Measurements from ENCODE around the gene TSPYL2.

Gene TSPYL2
- 867 to 1,277 reads per million in 2 donors for total RNA-seq

DNA sequence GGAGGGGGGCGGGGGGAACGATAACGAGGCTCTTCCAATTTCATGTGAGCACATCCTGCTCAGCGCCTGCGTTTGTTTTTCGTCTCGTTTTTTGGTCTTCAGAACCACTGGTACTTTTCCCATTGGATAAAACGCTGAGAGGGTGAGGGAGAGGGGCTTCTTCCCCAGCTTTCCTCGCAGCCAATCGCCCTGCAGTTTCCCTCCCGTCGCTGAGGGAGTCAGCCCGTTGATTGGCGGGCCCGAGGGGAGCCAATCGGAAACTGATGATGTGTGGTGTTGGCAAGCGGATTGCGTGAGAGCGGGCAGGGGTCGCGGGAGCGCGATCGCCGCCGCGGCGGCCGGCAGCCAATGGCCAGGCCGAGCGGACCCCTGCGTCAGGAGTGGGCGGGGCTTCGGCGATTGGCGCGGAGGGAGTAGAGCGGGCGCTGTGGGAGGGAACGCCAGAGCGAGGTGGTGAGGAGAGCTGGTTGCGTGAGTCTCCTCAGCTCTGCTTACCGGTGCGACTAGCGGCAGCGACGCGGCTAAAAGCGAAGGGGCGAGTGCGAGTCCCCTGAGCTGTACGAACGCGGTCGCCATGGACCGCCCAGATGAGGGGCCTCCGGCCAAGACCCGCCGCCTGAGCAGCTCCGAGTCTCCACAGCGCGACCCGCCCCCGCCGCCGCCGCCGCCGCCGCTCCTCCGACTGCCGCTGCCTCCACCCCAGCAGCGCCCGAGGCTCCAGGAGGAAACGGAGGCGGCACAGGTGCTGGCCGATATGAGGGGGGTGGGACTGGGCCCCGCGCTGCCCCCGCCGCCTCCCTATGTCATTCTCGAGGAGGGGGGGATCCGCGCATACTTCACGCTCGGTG, at the start of gene TSPYL2:
TSS of gene TSPYL2 (plus strand) at position 443 of the 848 bp plus-strand sequence. CDS start at position 575, 132 bp downstream.
- peak; percentile 83 to 98 (median 92) for DNase-seq

DNA sequence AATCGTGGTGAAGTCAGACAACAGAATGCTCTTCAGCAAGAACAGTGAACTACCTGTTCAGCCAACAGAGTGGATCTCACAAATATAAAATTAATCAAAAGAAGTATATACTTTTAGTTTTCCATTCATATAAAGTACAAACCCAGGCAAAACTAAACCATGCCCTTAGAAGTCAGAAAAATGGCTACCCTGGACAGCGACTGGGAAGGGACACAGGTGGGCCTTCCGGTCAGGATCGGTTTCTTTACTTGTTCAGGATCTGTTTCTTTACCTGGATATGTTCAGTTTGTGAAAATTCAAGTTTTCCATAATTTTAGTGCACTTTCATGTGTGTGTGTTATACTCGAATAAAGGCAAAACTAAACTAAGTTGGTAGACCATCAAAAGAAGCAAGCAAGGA, 46.0 kb upstream of the TSPYL2 start:
- no peak for DNase-seq

DNA sequence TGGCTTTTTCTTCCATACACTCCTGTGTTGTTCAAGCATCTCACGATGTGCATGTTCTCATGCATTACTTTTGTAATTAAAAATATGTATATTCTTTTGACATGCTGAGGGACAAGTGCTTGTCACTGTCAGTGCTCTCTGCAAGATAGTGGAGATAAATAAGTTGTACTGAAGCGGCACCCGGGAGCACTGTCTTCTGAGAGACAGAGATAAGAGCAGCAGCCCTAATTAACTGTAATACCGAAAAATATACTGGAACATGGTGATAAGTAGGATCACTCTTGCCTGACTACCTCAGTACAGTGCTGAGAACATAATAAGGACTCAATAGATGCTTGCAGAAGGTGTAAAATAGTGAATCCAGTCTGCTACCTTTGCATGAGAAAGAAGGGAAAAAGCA, 42.9 kb upstream of the TSPYL2 start:
- no peak for DNase-seq

DNA sequence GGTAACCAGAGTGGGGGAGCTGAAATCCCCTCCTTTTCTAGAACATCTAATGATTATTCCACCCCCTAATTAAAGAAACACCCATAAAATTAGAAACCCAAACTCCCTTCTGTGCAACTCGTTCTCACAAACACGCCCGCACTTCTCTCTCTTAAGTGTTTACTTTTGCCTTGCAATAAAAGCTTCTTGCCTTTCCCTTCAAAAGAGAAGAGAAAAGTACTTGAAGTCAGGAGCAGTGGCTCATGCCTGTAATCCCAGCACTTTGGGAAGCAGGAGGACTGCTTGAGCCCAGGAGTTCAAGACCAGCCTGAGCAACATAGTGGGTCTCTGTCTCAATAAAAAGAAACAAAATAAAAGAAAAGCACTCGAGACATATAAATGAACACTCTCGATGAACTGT, 37.2 kb upstream of the TSPYL2 start:
- DNase-seq: no peak

DNA sequence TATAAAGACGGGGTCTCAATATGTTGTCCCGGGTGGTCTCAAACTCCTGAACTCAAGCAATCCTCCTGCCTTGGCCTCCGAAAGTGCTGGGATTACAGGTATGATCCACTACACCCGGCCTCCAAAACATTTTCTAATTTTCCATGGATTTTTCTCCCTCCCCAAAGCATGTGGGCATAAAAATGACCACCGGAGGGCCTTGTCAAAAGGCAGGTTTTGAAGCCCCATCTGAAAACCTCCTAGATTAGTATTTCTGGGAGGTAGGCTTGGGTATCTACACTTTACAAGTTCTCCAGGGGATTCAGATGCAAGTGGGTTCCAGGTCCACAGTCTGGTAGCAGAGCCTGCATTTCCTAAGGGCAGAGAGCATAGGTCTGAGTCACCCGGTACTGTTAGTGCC, 34.9 kb upstream of the TSPYL2 start:
- DNase-seq: no peak

DNA sequence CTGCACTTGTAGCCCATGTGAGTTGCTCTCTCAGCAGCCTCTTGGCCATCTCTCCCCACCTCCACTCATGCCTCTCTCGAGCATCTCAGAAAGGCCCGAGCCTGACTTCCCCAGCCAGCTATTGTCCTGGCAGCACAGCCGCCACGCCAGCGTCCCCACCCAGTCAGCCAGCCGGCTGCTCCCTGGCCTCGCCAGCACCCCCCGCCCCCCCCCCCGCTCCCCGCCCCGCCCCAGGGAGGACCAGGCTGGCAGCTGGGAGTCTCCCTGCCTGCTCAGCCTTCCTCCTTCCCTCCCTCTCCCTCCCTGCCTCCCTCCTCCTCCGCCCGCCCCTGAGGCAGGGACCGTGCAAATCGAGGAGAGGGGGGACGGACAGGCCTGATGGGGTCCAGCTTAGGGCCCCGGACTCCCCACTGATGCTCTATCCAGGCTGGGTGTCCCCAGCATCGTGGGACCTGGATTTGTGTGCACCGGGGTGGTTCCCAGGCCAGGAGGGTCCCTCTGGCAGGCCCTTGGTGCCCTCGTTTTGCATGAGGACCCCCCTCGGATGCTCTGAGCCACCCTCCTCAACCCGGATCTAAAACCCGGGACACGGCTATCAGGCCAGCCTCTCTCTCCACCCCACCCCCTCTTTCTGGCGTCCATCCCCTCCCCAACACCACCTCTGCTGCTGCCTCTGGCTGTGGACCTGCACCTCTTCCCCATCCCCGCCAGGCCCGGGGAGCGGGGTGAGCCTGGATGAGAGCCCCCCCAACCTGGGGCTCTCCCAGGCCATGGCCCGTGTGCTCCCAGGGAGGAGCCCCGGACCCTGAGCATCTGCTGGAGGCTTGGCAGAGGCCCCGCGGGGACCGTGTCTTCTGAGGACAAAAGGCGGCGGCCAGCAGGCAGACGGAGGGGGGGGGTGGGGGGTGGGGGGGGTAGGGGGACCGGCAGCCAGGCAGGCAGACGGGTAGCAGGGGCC, 33.7 kb upstream of the TSPYL2 start, which contains the start of gene GPR173:
TSS of gene GPR173 (plus strand) at position 621 of the 958 bp plus-strand sequence. CDS start 27,833 bp downstream, outside the sequence.
- DNase-seq: no peak

DNA sequence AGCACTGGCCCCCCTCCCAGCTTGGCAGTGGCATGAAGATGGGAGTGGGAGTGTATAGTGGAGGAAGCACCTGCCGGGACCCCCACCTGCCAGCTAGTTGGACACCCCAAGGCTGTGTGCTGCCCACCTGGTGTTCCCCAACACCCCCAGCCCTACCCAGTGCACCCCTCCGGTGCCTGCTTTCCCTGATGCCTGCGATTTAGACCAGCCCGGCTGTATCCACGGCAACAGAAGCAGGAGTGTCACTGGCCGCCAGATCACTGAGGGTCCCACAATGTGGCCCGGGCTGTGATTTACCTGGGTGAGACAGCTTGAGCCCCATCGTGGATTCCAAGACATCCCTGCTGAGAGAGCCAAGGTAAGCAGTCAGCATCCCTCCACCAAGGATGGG, 33.0 kb upstream of the TSPYL2 start:
- DNase-seq: no peak

DNA sequence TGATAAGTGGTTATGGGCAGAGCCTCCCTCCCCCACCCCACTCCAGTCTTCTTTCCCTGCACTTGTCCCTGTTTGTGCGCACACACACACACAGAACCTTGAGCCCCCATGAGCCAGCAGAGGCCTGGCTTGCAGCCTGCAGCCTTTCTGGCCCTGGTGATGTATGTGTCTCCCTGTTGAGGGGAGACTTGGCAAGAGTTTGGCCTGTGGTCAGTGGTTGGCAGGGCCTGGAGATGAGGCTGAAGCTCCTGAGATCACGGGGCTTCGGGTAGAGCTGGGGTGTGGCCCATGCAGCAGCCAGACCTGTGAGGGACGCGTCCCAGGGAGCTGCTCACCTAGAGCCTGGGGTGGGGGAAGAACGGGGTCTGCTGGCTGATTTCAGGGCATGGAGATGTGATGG, 31.3 kb upstream of the TSPYL2 start:
- no peak for DNase-seq

DNA sequence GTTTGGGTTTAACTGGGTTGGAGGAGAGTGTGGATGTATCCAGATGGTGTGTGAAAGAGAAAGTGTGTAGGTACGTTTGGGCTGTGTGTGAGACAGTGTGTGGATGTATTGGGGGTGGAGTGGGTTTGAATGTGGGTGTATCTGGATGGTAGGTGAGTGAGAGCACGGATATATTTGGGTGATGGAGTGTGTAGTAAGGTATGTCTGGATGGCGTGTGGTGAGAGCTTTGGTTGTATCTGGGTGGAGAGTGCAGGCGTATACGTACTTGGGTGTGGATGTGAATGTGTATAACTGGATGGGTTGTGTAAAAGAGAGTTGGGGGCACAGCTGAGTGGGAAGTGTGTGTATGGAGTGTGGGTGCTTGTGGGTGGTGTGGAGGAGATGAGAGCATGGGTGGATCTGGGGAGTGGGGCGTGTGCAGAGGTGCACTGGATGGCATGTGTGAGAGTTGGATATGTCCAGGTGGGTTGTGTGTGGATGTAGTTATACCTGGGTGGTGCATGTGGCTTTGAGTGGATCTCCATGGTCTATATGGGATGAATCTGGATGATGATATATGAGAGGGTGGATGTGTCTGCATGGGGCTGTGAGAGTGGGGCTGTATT, 26.8 kb upstream of the TSPYL2 start:
- no peak for DNase-seq

DNA sequence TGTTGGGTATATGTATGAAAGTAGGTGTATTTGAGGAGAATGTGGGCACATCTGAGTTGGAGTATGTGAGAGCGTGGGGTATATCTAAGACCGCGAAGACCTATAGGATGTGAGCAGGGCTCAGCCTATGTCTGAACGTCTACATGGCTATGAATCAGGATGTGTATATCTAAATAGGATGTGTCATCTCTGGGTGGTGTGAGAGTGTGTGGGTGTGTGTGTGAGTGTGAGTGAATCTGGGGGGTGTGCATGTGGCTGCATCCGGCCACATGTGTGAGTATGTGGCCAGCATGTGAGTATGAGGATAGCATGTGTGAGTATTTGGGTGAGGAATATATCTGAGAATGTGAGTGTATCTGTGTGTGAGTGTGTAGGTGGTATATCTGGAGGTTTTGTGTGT, 25.9 kb upstream of the TSPYL2 start:
- no peak for DNase-seq

DNA sequence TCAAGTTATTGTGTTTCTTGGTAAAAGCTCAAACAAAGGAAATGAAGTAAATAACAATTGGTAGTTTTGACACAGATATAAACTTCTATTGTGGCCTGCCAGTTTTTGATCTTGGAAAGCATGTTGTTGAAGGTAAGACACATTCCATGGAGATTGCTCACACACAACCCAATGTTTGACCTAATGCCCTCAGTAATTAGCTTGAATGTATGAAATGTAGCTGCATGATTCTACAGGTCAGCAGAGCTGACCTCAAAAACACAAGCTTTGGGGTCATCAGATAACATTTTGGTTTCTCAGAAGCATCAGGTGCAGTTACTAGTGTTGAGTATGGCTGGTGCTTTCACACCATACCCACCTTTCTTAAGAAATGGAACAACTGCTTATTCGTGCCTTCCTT, 17.1 kb upstream of the TSPYL2 start:
- no peak for DNase-seq

DNA sequence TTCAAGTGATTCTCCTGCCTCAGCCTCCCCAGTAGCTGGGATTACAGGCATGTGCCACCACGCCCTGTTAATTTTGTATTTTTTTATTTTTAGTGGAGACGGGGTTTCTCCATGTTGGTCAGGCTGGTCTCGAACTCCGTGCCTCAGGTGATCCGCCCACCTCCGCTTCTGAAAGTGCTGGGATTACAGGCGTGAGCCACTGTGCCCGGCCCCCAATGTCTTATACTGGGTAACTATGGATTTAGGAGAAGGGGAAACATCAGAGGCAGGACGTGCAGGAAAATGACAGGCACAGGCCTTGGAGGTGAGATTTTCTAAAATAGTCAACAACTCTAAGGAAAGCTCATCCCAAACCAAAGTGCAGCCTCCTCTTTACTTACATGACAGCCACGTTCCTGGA, 11.1 kb upstream of the TSPYL2 start:
- DNase-seq: no peak

DNA sequence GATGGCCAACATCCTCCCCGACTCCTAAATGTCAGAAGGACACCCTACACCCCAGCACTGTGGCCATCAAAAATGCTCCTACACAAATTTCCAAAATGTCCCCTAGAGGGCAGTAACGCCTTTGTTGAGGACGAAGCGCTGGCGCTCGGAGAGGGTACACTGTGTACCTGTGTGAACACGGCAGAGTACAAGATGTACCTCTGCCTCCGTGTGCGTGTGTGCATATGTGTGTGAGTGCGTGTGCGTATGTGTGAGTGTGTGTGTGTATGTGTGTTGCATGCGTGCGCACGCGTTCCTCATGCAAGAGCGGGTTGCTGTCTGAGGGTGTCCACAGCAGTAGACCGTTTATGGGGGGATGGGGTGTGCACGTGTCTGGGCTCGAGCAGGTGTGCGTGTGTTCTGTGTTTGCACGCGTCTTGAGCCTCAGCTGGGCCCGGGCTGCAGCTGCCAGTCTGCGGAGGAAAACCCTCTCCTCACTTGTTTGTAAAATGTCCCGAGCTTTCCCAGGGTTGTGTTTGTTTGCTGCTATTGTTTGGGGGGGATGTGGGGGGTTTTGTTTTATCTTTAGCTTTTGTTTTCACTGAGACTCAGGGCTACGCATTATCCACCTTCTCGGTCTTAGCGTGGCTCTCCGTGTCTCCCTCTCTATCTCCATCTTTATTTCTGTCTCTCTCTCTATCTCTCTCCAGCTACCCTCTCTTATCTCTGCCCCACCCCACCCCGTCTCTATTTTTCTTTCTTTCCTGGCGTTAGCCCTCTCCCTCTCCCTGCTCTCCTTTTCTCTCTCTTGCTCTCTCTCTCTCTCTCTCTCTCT, 10.4 kb upstream of the TSPYL2 start:
- DNase-seq: peak in 4 of 5 experiments; percentile 36 to 80 (median 60)

DNA sequence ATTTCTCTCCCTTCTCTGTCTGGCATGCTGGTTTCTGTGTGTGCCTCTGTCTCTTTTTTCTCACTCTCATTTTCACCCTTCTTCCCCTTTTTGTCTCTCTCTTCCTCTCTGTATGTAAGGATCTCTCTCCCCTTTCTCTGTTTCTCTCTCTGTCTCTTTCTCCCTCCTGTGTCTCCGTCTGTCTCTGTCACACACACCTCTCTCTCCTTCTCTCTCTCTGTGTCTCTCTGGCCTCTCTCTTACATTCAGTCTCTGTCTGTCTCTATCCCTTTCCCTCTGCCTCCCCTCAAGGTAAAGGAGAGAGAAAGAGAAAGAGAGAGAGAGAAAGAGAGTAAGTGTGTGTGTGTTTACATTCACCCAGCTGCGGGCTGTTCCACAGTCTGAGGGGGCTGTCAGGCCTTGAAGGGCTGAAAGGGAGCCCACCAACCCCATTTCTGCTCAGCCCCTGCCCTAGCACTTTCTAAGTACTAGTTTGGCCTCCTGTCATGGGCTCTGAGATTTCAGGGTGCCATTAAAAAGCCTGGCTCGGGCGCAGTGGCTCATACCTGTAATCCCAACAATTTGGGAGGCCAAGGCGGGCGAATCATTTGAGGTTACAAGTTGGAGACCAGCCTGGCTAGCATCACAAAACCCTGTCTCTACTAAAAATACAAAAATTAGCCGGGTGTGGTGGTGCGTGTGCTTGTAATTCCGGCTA, 9.6 kb upstream of the TSPYL2 start:
- no peak for DNase-seq

DNA sequence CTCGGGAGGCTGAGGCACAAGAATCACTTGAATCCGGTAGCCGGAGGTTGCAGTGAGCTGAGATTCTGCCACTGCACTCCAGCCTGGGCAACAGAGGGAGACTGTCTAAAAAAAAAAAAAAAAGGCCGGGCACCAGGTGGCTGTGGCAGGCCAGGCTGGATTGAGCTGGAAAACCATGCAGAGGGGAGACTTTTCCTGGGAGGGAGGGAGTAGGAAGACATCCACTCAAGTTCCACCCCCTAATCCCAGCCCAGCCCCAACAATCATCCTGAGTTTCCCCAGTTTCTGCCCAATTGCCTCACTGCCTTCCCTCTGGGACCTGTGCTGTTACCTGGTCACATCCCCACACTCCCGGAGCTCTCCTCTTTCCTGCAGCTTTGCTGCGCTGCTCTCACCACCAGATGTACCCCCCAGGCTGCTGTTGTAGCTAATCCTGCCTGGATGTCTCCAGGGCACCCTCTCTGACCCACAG, 9.0 kb upstream of the TSPYL2 start:
- no peak for DNase-seq

DNA sequence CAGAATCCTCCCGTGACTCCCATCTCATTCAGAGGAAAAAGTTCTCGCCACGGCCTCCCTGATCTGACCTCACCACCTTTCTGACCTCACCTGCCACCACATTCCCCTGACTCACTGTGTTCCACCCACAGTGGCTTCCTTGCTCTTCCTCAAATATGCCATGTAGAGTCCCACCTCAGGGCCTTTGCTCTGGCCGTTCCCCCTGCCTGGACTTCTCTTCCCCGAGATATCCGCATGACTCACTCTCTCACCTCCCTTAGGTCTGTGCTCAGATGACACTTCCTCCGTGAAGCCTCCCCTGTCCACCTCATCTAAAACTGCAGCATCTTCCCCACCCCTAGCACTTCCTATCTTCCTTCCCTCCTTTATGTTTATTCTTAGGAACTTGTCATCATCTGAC, 7.2 kb upstream of the TSPYL2 start:
- no peak for DNase-seq

DNA sequence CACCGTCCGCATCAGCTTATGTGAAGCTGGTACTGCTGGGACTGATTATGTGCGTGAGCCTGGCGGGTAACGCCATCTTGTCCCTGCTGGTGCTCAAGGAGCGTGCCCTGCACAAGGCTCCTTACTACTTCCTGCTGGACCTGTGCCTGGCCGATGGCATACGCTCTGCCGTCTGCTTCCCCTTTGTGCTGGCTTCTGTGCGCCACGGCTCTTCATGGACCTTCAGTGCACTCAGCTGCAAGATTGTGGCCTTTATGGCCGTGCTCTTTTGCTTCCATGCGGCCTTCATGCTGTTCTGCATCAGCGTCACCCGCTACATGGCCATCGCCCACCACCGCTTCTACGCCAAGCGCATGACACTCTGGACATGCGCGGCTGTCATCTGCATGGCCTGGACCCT, 5.5 kb upstream of the TSPYL2 start:
- no peak for DNase-seq

DNA sequence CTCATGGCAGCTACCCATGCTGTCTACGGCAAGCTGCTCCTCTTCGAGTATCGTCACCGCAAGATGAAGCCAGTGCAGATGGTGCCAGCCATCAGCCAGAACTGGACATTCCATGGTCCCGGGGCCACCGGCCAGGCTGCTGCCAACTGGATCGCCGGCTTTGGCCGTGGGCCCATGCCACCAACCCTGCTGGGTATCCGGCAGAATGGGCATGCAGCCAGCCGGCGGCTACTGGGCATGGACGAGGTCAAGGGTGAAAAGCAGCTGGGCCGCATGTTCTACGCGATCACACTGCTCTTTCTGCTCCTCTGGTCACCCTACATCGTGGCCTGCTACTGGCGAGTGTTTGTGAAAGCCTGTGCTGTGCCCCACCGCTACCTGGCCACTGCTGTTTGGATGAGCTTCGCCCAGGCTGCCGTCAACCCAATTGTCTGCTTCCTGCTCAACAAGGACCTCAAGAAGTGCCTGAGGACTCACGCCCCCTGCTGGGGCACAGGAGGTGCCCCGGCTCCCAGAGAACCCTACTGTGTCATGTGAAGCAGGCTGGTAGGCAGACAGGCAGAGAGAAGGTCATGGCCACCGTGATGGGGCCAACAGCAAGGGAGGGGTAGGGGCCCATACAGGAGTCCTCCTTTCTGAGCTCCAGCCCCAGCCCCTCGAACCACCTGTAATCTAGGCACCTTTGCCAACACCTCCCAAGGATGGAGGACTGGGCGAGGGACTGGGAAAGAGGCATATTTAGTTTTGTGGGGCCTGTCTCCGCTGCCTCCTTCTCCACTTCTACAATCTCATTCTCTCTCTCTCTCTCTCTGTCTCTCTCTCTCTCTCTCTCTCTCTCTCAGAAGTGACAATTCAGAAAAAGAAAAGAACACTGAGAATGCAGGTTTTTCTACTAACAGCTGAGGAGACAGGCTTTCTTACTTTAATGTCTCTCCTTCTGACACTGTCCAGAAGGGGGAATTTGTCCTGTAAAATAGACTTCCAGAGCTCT, 4.7 kb upstream of the TSPYL2 start:
- DNase-seq: peak in 1 of 5 experiments; percentile 36

DNA sequence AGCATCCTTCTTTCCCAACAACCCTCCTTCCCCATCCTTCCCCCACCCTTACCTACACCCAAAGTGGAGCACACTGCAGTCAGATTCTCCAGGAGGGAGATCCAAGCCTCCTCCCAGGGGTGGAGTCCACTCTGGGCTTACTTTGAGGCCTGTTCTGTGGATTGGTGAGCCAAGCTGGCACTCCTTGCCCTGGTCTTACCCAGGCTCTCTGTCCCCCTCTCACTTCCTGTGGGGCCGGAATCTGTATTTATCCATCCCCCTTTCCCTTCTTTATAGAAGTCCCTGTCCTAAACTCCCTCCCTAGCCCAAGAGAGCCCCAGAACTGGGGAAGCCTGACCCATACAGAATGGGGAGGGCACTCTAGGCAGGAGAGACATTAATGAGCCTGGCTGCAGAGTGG, 3.2 kb upstream of the TSPYL2 start:
- DNase-seq: no peak

Measured in T-helper 2 cell (primary cell).